Stomach (tissue), 9 donors: ENCODE data around the gene C5. TPM values are rescaled to one million over a fixed set of nuclear protein-coding genes. Genes with fewer than 3 reads are reported as not detected.

ENCODE experiments used
- DNase-seq, 2 donors: peaks; one replicate each; pipeline versions ENCODE4 v3.0.0 to v3.0.0-alpha.2; 2013 to 2019
- H3K27ac ChIP-seq, 5 donors: fragments of 200-600 bp in 4 of 5; sonication (generic) in 4 of 5; one replicate each; pipeline ENCODE4 v1.5.1; 2013 to 2019; ENCODE audit warnings: mild to moderate bottlenecking in 1 of 5, moderate library complexity in 1 of 5
- H3K27me3 ChIP-seq, 3 donors: fragments of 200-600 bp; sonication (generic); one replicate each; pipeline ENCODE4 v1.5.1; 2017 to 2019; ENCODE audit warnings: mixed run types in 1 of 3
- H3K36me3 ChIP-seq, 4 donors: fragments of 200-600 bp; sonication (generic); 1 replicate in 3 of 4; 2 replicates in 1 of 4; pipeline ENCODE4 v1.5.1; 2016 to 2019
- H3K4me1 ChIP-seq, 4 donors: fragments of 200-600 bp; sonication (generic); one replicate each; pipeline ENCODE4 v1.5.1; 2016 to 2019
- H3K4me3 ChIP-seq, 4 donors: fragments of 200-600 bp; sonication (generic) in 3 of 4; one replicate each; pipeline ENCODE4 v1.5.1; 2016 to 2019; ENCODE audit warnings: mild to moderate bottlenecking in 1 of 4
- H3K9me3 ChIP-seq, 4 donors: fragments of 200-600 bp; sonication (generic); one replicate each; pipeline ENCODE4 v1.5.1; 2016 to 2019
- EP300 ChIP-seq: sonication (generic); formaldehyde crosslinking; IDR thresholded peaks from one replicate; pipeline ENCODE4 v1.6.1; 2017; ENCODE audit warnings: antibody characterized with exemption
- POLR2A ChIP-seq, 4 donors: fragments of 450-650 bp; IDR thresholded peaks; one replicate each; pipeline ENCODE4 v1.6.1; 2016; ENCODE audit warnings: antibody characterized with exemption in 4 of 4, control low read depth in 2 of 4, mild to moderate bottlenecking in 1 of 4, moderate library complexity in 1 of 4
- POLR2AphosphoS5 ChIP-seq, 3 donors: sonication (generic); formaldehyde crosslinking; IDR thresholded peaks; one replicate each; pipeline ENCODE4 v1.6.1; 2016; ENCODE audit warnings: antibody characterized with exemption in 3 of 3
- WGBS, 5 donors: extraction: QIAGEN DNeasy Blood & Tissue Kit in 3 of 5; methylation state at CpG; one replicate each; pipeline versions ENCODE4 v1.1.5 to v1.1.7; 2013 to 2018; 5-methylcytosine and 5-hydroxymethylcytosine counted together
- intact Hi-C: fragments of 100-400 bp; cut with DNase I; formaldehyde crosslinking; loops from one replicate; pipeline ENCODE4 v1.15.1; 2023; ENCODE audit warnings: low total_unique reads
- polyA plus RNA-seq, 3 donors: library from polyadenylated mRNA; stranded (reverse); fragments of 200-250 nt; gene quantifications; one replicate each; pipeline ENCODE4 v1.2.3, GENCODE V29; 2013
- total RNA-seq, 5 donors: library from RNA; depleted of rRNA; stranded (reverse); fragments of >200 nt; gene quantifications; one replicate each; pipeline versions ENCODE4 v1.1.0 to v1.2.3, GENCODE V29; 2014 to 2016
- TF ChIP-seq, protein P1 (sequence below), 7 experiments: fragments of 450-650 bp in 4 of 7; fragments of 200-600 bp in 3 of 7; sonication (generic) in 3 of 7; IDR thresholded peaks; one replicate each; pipeline ENCODE4 v1.5.1; 2016 to 2019; ENCODE audit warnings: antibody characterized with exemption in 7 of 7, control low read depth in 2 of 7, mild to moderate bottlenecking in 1 of 7
- donor health status: healthy with polysubstance abuse.
- donor health status: Bipolar disorder and iron deficiency.
- donor health status: healthy.

The C5 gene
- total and polyA plus RNA-seq, 8 donors: 4.0 to 13.4 (median 6.2) TPM

DNA sequence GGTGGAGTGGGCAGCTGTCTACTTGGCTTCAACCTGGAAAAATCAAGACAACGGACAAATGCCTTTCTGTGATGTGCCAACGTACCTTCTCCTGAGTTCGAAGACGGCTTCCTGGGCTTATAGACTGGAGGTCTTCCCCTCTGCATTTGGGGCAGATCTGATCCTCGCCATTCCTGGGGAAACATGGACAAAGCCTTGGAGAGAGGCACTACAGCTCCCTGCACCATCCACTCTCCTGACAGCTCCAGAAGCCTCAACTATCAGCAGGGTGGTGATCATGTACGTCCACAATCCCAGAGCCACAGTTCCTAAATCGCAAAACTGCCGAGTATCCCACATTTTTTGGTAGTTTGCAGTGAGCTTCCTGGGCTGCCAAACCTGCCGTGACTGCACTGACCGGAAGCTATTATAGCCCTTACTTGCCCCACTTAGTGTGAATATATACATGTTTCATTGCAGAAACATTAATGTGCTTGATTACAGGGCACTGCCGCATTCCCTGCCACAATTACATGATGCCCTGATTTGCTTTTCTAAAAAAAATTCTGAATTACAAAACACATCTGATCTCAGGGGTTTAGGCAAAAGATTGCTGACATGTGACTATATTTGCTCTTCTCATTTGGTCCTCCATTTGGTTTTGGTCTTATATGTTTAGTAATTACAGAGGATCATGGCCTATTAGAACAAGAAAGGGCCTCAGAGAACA, 126.3 kb downstream of the C5 start:
- Histone ChIP-seq H3K27ac (peak overlapping the region in 4 of 5 donors; percentile 25 to 97 (median 92)), H3K36me3 (no peaks in the 10 kb centered on the region), H3K4me1 (peaks cover 15 to 69% (median 42%) of the 10 kb centered on the region in 4 donors), H3K27me3 (no peaks in the 10 kb centered on the region), H3K9me3 (no peaks in the 10 kb centered on the region), H3K4me3 (no peak overlapping the region)
- WGBS, 5 donors: 86 to 93% (median 90%) methylated on average over 9 to 11 of the region's 11 CpGs
- intact Hi-C loops: loop anchor here (10.0 kb wide), 1 partner anchor 49 kb away; the partner anchor contains the start of gene PHF19
- DNase-seq: no peak
- no peak for TF ChIP-seq POLR2AphosphoS5 (IDR thresholded peaks at IDR 0.05)
- TF ChIP-seq POLR2A (IDR thresholded peaks at IDR 0.05): no peak
- no peak for TF ChIP-seq EP300
- TF ChIP-seq, protein P1, sequence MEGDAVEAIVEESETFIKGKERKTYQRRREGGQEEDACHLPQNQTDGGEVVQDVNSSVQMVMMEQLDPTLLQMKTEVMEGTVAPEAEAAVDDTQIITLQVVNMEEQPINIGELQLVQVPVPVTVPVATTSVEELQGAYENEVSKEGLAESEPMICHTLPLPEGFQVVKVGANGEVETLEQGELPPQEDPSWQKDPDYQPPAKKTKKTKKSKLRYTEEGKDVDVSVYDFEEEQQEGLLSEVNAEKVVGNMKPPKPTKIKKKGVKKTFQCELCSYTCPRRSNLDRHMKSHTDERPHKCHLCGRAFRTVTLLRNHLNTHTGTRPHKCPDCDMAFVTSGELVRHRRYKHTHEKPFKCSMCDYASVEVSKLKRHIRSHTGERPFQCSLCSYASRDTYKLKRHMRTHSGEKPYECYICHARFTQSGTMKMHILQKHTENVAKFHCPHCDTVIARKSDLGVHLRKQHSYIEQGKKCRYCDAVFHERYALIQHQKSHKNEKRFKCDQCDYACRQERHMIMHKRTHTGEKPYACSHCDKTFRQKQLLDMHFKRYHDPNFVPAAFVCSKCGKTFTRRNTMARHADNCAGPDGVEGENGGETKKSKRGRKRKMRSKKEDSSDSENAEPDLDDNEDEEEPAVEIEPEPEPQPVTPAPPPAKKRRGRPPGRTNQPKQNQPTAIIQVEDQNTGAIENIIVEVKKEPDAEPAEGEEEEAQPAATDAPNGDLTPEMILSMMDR (IDR thresholded peaks at IDR 0.05): no peak

DNA sequence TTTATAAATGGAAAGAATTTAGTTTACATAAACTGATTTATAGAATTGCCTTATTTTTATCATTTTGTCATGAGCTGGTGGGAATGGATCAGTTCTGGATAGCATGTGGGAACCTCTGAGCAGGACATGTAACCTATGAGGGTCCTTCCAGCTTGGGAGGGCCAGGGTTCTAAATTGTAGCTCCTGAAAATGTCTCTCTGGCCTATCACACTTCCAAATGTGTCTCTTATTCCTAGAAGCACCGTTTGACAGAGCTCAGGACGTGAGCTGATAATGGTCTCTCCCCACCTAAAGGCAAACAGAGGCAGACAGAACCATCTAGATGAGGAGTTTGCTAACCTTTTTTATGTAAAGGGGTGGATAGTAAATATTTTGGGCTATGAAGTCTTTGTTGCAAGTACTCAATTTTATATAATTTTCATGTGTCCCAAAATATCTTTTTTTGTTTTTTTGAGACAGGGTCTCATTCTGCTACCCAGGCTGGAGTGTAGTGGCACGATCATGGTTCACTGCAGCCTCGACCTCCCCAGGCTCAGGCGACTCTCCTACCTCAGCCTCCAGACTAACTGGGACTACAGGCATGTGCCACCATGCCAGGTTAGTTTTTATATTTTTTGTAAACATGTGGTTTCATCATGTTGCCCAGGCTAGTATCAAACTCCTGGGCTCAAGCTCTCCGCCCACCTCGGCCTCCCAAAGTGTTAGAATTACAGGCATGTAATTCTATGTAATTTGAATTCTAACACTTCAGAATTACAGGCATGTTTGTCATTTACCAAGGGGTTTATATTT, 127.5 kb downstream of the C5 start:
- peak overlapping the region in 4 of 5 donors; percentile 64 to 97 (median 92) for H3K27ac ChIP-seq
- 60 to 73% (median 69%) methylated on average over 7 of the region's 7 CpGs for WGBS, 5 donors
- no peak for DNase-seq
- H3K27me3 ChIP-seq: no peaks in the 10 kb centered on the region
- peaks cover 8 to 66% (median 37%) of the 10 kb centered on the region in 4 donors for H3K4me1 ChIP-seq
- intact Hi-C loops: loop anchor here (10.0 kb wide), 1 partner anchor 48 kb away; the partner anchor contains the start of gene PHF19
- H3K36me3 ChIP-seq: peaks cover 0 to 2% (median under 1%) of the 10 kb centered on the region in 4 donors
- H3K9me3 ChIP-seq: no peaks in the 10 kb centered on the region
- no peak overlapping the region for H3K4me3 ChIP-seq
- TF ChIP-seq POLR2AphosphoS5 (IDR thresholded peaks at IDR 0.05) (no peak), EP300 (no peak), POLR2A (IDR thresholded peaks at IDR 0.05) (no peak)
- TF ChIP-seq, protein P1 (IDR thresholded peaks at IDR 0.05): no peak

DNA sequence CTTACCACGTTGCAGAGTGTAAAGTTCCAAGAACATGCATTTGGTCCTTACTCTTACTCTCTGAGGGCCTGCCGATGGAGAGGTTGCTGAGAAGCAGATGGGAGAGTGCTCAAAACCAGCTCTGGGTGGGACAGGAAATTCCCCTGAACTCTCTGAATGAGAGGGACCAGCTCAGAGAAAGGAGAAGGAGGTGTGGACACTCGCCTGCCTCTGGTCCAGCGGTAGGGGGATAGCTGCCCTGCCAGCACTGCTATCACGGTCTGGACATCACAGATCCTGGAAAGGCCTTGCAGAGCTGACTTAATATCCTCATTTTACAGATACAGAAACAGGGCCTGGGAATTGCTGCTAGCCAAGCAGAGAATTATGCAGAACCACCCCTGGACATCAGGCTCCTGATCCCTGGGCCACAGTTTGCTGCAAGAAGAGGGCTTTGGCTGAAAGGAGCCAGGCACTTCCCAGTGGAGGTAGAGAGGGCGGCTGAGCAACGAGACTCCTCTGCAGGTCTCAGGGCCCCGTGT, 128.4 kb downstream of the C5 start:
- intact Hi-C loops: loop anchor here (10.0 kb wide), 1 partner anchor 47 kb away; the partner anchor contains the start of gene PHF19
- no peak for TF ChIP-seq EP300
- no peak for TF ChIP-seq POLR2A (IDR thresholded peaks at IDR 0.05)
- TF ChIP-seq, protein P1 (IDR thresholded peaks at IDR 0.05): no peak
- no peak for TF ChIP-seq POLR2AphosphoS5 (IDR thresholded peaks at IDR 0.05)

DNA sequence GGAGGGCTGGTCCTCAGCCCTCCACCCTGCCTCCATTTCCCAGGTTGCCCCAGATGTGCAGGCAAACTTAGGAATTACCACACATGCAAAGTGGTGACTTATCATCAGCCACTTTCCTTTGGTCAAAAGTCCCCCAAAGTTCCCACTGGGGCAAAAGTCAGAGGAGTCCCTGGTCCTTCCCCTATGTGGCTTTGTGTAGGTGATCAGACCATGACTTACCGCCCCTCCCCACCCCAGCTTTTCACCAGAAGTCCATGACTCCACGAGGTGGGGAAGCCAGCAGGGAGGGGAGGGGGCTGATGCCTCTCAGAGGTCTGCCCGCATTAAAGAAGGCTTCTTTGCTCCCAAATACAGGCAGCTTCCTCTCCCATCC, 129.3 kb downstream of the C5 start:
- DNase-seq: no peak
- Histone ChIP-seq H3K27me3 (no peaks in the 10 kb centered on the region), H3K27ac (peak overlapping the region; percentile 58 to 97 (median 92)), H3K4me1 (peaks cover 4 to 75% (median 41%) of the 10 kb centered on the region in 4 donors), H3K9me3 (no peaks in the 10 kb centered on the region), H3K36me3 (peaks cover 0 to 5% (median 2%) of the 10 kb centered on the region in 4 donors), H3K4me3 (no peak overlapping the region)
- intact Hi-C loops: loop anchor here (10.0 kb wide), 1 partner anchor 46 kb away; the partner anchor contains the start of gene PHF19
- TF ChIP-seq POLR2AphosphoS5 (IDR thresholded peaks at IDR 0.05) (no peak), POLR2A (IDR thresholded peaks at IDR 0.05) (no peak), EP300 (no peak)
- TF ChIP-seq, protein P1 (IDR thresholded peaks at IDR 0.05): no peak
- 66 to 75% (median 67%) methylated on average over 3 of the region's 3 CpGs for WGBS, 5 donors

More for the DNA sequence above, 128.4 kb downstream of the C5 start:
- H3K27me3 ChIP-seq: no peaks in the 10 kb centered on the region
- DNase-seq: no peak
- H3K27ac ChIP-seq: peak overlapping the region in 4 of 5 donors; percentile 64 to 97 (median 92)
- H3K36me3 ChIP-seq: peaks cover 0 to 5% (median 2%) of the 10 kb centered on the region in 4 donors
- peaks cover 4 to 66% (median 37%) of the 10 kb centered on the region in 4 donors for H3K4me1 ChIP-seq
- H3K4me3 ChIP-seq: no peak overlapping the region
- H3K9me3 ChIP-seq: no peaks in the 10 kb centered on the region
- WGBS, 5 donors: 33 to 53% (median 41%) methylated on average over 8 of the region's 8 CpGs
